GM23338 (cell line): ENCODE measurements around the gene UBTD1. TPM values are rescaled to one million over a fixed set of nuclear protein-coding genes. Genes with fewer than 3 reads are reported as not detected.
A peak's percentile ranks its signal among the peaks of the same experiment; 100 is the strongest.

ENCODE experiments used
- ATAC-seq: fragments of 200-7000 bp; cut with Tn5 transposase; 3 replicates; pipeline ENCODE4 v1.9.1; 2020
- DNase-seq: peaks from one replicate; pipeline ENCODE4 v3.0.0-alpha.2; 2015; ENCODE audit warnings: low spot score
- H2AFZ ChIP-seq: fragments of 200-600 bp; sonication (generic); 2 replicates; pipeline ENCODE4 v1.8.0; 2016; ENCODE audit warnings: antibody characterized with exemption, mild to moderate bottlenecking, moderate library complexity
- H3F3A ChIP-seq: fragments of 200-600 bp; sonication (generic); replicated peaks from 2 replicates; pipeline ENCODE4 v1.8.0; 2017; ENCODE audit warnings: antibody characterized with exemption, mixed run types, low read depth
- H3K27ac ChIP-seq: fragments of 200-600 bp; sonication (generic); 2 replicates; pipeline ENCODE4 v1.6.1; 2016; ENCODE audit warnings: low read depth
- H3K27me3 ChIP-seq: fragments of 200-600 bp; sonication (generic); 2 replicates; pipeline ENCODE4 v1.8.0; 2016; ENCODE audit warnings: mild to moderate bottlenecking, mixed run types, moderate library complexity; ENCODE audit not compliant: insufficient read depth
- H3K36me3 ChIP-seq: fragments of 200-600 bp; sonication (generic); 2 replicates; pipeline ENCODE4 v1.8.0; 2016; ENCODE audit warnings: mild to moderate bottlenecking; ENCODE audit not compliant: insufficient read depth
- H3K4me1 ChIP-seq: fragments of 200-600 bp; sonication (generic); 2 replicates; pipeline ENCODE4 v1.8.0; 2016; ENCODE audit warnings: mild to moderate bottlenecking, moderate library complexity; ENCODE audit not compliant: insufficient read depth
- H3K4me2 ChIP-seq: fragments of 200-600 bp; sonication (generic); 2 replicates; pipeline ENCODE4 v1.7.1; 2017; ENCODE audit warnings: mixed run types
- H3K4me3 ChIP-seq: fragments of 200-600 bp; sonication (generic); 2 replicates; pipeline ENCODE4 v1.6.1; 2016; ENCODE audit warnings: mixed run types
- H3K79me2 ChIP-seq: fragments of 200-600 bp; sonication (generic); replicated peaks from 2 replicates; pipeline ENCODE4 v1.8.0; 2017; ENCODE audit warnings: mild to moderate bottlenecking; ENCODE audit not compliant: insufficient read depth
- H3K9me2 ChIP-seq: fragments of 200-600 bp; sonication (generic); 2 replicates; pipeline ENCODE4 v1.8.0; 2017; ENCODE audit not compliant: insufficient read depth
- H4K20me1 ChIP-seq: fragments of 200-600 bp; sonication (generic); replicated peaks from 2 replicates; pipeline ENCODE4 v1.8.0; 2017; ENCODE audit warnings: mild to moderate bottlenecking; ENCODE audit not compliant: insufficient read depth
- H3K27ac Mint-ChIP-seq: 2 replicates; pipeline ENCODE4 v1.8.0; 2020; ENCODE audit warnings: inconsistent platforms, mild to moderate bottlenecking, moderate library complexity, mixed read lengths
- H3K27me3 Mint-ChIP-seq: 3 replicates; pipeline ENCODE4 v1.8.0; 2022; ENCODE audit warnings: low read depth, mild to moderate bottlenecking, moderate library complexity, mixed read lengths, inconsistent platforms; ENCODE audit not compliant: insufficient read depth, poor library complexity
- H3K36me3 Mint-ChIP-seq: 3 replicates; pipeline ENCODE4 v1.8.0; 2021; ENCODE audit warnings: low read depth, mild to moderate bottlenecking, inconsistent platforms, moderate library complexity, mixed read lengths
- H3K4me1 Mint-ChIP-seq: 3 replicates; pipeline ENCODE4 v1.8.0; 2020; ENCODE audit warnings: mild to moderate bottlenecking, inconsistent platforms, mixed read lengths
- H3K4me3 Mint-ChIP-seq: 3 replicates; pipeline ENCODE4 v1.8.0; 2021; ENCODE audit warnings: moderate library complexity, mild to moderate bottlenecking, inconsistent platforms, mixed read lengths
- H3K9me3 Mint-ChIP-seq: 3 replicates; pipeline ENCODE4 v1.8.0; 2020; ENCODE audit warnings: moderate library complexity, mild to moderate bottlenecking, inconsistent platforms, mixed read lengths
- CREB1 ChIP-seq: fragments of 250-450 bp; sonication (Bioruptor Pico); IDR thresholded peaks from 2 replicates; pipeline ENCODE4 v1.5.0; 2020; ENCODE audit warnings: low read depth, mild to moderate bottlenecking, moderate library complexity
- CTCF ChIP-seq, 2 experiments: fragments of 200-600 bp in 1 of 2; sonication (generic) in 1 of 2; conservative IDR thresholded peaks; 2 replicates each; pipeline versions ENCODE4 v1.5.1 to v1.6.1; 2016 to 2017; ENCODE audit warnings: antibody characterized with exemption in 2 of 2, low read depth in 2 of 2, mild to moderate bottlenecking in 2 of 2, moderate library complexity in 1 of 2
- EZH2 ChIP-seq: fragments of 200-600 bp; sonication (generic); IDR thresholded peaks from one replicate; pipeline ENCODE4 v1.8.0; 2017; ENCODE audit warnings: antibody characterized with exemption, mild to moderate bottlenecking, low read depth; ENCODE audit not compliant: unreplicated experiment
- EZH2phosphoT487 ChIP-seq: fragments of 200-600 bp; sonication (generic); IDR thresholded peaks from one replicate; pipeline ENCODE4 v1.8.1; 2018; ENCODE audit warnings: antibody characterized with exemption; ENCODE audit not compliant: unreplicated experiment
- JUNB ChIP-seq: IDR thresholded peaks from one replicate; pipeline ENCODE4 v1.6.1; 2016; ENCODE audit warnings: antibody characterized with exemption; ENCODE audit not compliant: unreplicated experiment
- NANOG ChIP-seq: IDR thresholded peaks from 2 replicates; pipeline ENCODE4 v1.6.1; 2016; ENCODE audit warnings: antibody characterized with exemption, borderline replicate concordance
- POLR2AphosphoS5 ChIP-seq: IDR thresholded peaks from 2 replicates; pipeline ENCODE4 v1.6.1; 2016; ENCODE audit warnings: antibody characterized with exemption, low read depth
- REST ChIP-seq: IDR thresholded peaks from one replicate; pipeline ENCODE4 v1.6.1; 2018; ENCODE audit warnings: antibody characterized with exemption; ENCODE audit not compliant: unreplicated experiment
- STAT1 ChIP-seq: IDR thresholded peaks from one replicate; pipeline ENCODE4 v1.6.1; 2016; ENCODE audit warnings: antibody characterized with exemption; ENCODE audit not compliant: unreplicated experiment
- ZNF114 ChIP-seq: fragments of 250-450 bp; sonication (Bioruptor Pico); IDR thresholded peaks from 2 replicates; pipeline ENCODE4 v1.5.0; 2020; ENCODE audit warnings: mild to moderate bottlenecking, moderate library complexity
- ZNF331 ChIP-seq: fragments of 250-450 bp; sonication (Bioruptor Pico); IDR thresholded peaks from 2 replicates; pipeline ENCODE4 v1.5.0; 2020; ENCODE audit warnings: low read depth, mild to moderate bottlenecking, moderate library complexity
- polyA plus RNA-seq: library from polyadenylated mRNA; unstranded; fragments of >200 nt; fragmentation: Nextera tagmentation; extraction: Ambion mirVana; gene quantifications from 2 replicates; pipeline ENCODE4 v1.2.1, GENCODE V29; 2016
- total RNA-seq: library from RNA; depleted of rRNA; stranded (reverse); fragments of >200 nt; shearing (Covaris generic); gene quantifications from 2 replicates; pipeline ENCODE4 v1.2.3, GENCODE V29; 2014

The UBTD1 gene
- total and polyA plus RNA-seq, 2 experiments from 2014 or later = 17.3 to 29.0 TPM

DNA sequence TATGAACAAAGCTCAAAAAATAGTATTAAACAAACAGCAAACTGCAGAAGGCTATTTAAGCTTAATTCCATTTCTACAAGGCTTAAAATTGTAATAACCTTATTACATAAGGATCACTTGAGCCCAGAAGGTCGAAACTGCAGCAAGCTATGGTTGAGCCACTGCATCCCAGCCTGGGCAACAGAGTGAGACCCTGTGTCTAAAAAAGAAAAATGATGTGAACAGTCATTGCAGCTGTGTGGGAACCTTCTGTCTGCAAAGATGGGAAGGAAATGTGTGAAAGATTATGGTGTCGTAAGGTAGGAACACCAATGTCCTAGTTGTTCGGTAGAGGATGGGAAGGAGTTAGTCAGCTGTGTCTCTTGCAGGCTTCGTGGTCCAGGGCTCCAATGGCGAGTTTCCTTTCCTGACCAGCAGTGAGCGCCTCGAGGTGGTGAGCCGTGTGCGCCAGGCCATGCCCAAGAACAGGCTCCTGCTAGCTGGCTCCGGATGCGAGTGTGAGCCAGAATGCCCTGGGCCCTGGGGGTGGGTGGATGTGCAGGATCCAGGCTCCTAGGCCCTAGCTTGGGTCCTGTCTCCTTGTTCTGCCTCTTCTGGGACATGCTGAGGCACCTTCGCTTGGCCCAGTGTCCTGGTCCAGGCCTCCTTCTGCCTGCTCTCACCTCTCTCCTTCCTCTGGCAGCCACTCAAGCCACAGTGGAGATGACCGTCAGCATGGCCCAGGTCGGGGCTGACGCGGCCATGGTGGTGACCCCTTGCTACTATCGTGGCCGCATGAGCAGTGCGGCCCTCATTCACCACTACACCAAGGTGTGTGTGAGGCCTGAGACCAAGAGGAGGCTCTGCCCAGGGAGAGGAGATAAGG is 99.9 kb downstream of the UBTD1 start:
- peaks cover 9% of the 10 kb centered on the region for H3K27me3 Mint-ChIP-seq
- no peak overlapping the region for H3K27ac Mint-ChIP-seq
- H4K20me1 ChIP-seq = no peaks in the 10 kb centered on the region
- TF ChIP-seq POLR2AphosphoS5 = no peak
- TF ChIP-seq CTCF (conservative IDR thresholded peaks at IDR 0.05; ENCODE audit: low read depth in 2 of 2) = 0 out of 4 replicates have a peak, but pooled peaks of 1 of the 2 experiments have one; percentile 1
- no peak for TF ChIP-seq STAT1
- H3K27me3 ChIP-seq = no peaks in the 10 kb centered on the region
- DNase-seq (no peak), ATAC-seq (no peak)
- H3K4me1 ChIP-seq = no peaks in the 10 kb centered on the region
- no peak overlapping the region for H3K4me3 Mint-ChIP-seq
- no peaks in the 10 kb centered on the region for H3K9me3 Mint-ChIP-seq
- no peak overlapping the region for H3K27ac ChIP-seq
- no peaks in the 10 kb centered on the region for H3K79me2 ChIP-seq
- H3K4me3 ChIP-seq = no peak overlapping the region
- no peaks in the 10 kb centered on the region for H3K36me3 ChIP-seq
- H3K4me1 Mint-ChIP-seq = peaks cover 4% of the 10 kb centered on the region
- H3K36me3 Mint-ChIP-seq = no peaks in the 10 kb centered on the region
- H3K9me2 ChIP-seq = no peaks in the 10 kb centered on the region
- H3K4me2 ChIP-seq = no peak overlapping the region
- 0 out of 2 replicates have a peak overlapping the region, but pooled peaks have one; percentile 10 for H2AFZ ChIP-seq
- H3F3A ChIP-seq = no peaks in the 10 kb centered on the region

GRCh38 chr10:97599272-97599619 is 100.5 kb downstream of the UBTD1 start:
- no peak overlapping the region for H3K4me3 ChIP-seq
- no peaks in the 10 kb centered on the region for H3K4me1 ChIP-seq
- Mint-ChIP-seq H3K36me3 (no peaks in the 10 kb centered on the region), H3K4me1 (peaks cover 4% of the 10 kb centered on the region), H3K27ac (no peak overlapping the region), H3K4me3 (no peak overlapping the region), H3K9me3 (no peaks in the 10 kb centered on the region), H3K27me3 (peaks cover 9% of the 10 kb centered on the region)
- no peaks in the 10 kb centered on the region for H4K20me1 ChIP-seq
- no peak overlapping the region for H3K4me2 ChIP-seq
- no peaks in the 10 kb centered on the region for H3K27me3 ChIP-seq
- no peaks in the 10 kb centered on the region for H3K9me2 ChIP-seq
- no peak overlapping the region for H3K27ac ChIP-seq
- 0 out of 2 replicates have a peak overlapping the region, but pooled peaks have one; percentile 10 for H2AFZ ChIP-seq
- no peaks in the 10 kb centered on the region for H3F3A ChIP-seq
- ATAC-seq (no peak), DNase-seq (no peak)
- H3K36me3 ChIP-seq = no peaks in the 10 kb centered on the region
- H3K79me2 ChIP-seq = no peaks in the 10 kb centered on the region
- no peak for TF ChIP-seq ZNF331 (CRISPR knock-in tag)
- TF ChIP-seq EZH2phosphoT487 = no peak
- no peak for TF ChIP-seq REST
- no peak for TF ChIP-seq STAT1
- TF ChIP-seq JUNB = no peak
- no peak for TF ChIP-seq ZNF114 (CRISPR knock-in tag)
- no peak for TF ChIP-seq CREB1
- no peak for TF ChIP-seq EZH2
- no peak for TF ChIP-seq NANOG
- no peak for TF ChIP-seq CTCF (conservative IDR thresholded peaks at IDR 0.05; ENCODE audit: low read depth in 2 of 2)
- TF ChIP-seq POLR2AphosphoS5 = no peak
